Hematopoietic multipotent progenitor cell treated with erythropoietin and hydrocortisone succinate and interleukin-3 and kit ligand, for 15 days (in vitro differentiated cells): ENCODE results near the gene ARHGAP24.

Source experiments
- DNase-seq: peaks from one replicate; pipeline ENCODE4 v3.0.0-alpha.2; 2015; ENCODE audit warnings: low spot score

The ARHGAP24 gene

GRCh38 chr4:85697854-85698253 is 222.9 kb downstream of the ARHGAP24 start:
- no peak for DNase-seq

- DNase-seq = no peak
Measured at GRCh38 chr4:85700362-85700761, 225.4 kb downstream of the ARHGAP24 start.

GRCh38 chr4:85701861-85702321 is 226.9 kb downstream of the ARHGAP24 start:
- DNase-seq = no peak

- no peak for DNase-seq
Measured at GRCh38 chr4:85703096-85703495, 228.1 kb downstream of the ARHGAP24 start.

GRCh38 chr4:85707611-85708010 is 232.7 kb downstream of the ARHGAP24 start:
- no peak for DNase-seq

GRCh38 chr4:85708468-85708867 is 233.5 kb downstream of the ARHGAP24 start:
- DNase-seq = no peak

- no peak for DNase-seq
Measured at GRCh38 chr4:85713005-85713404, 238.1 kb downstream of the ARHGAP24 start.

- DNase-seq = no peak
Measured at GRCh38 chr4:85715991-85716737, 241.2 kb downstream of the ARHGAP24 start.

GRCh38 chr4:85717351-85717750 is 242.4 kb downstream of the ARHGAP24 start:
- no peak for DNase-seq

GRCh38 chr4:85717847-85718246 is 242.9 kb downstream of the ARHGAP24 start:
- DNase-seq = no peak

GRCh38 chr4:85720735-85721134 is 245.8 kb downstream of the ARHGAP24 start:
- DNase-seq = no peak

GRCh38 chr4:85722401-85722800 is 247.5 kb downstream of the ARHGAP24 start:
- DNase-seq = no peak

GRCh38 chr4:85722807-85723206 is 247.9 kb downstream of the ARHGAP24 start:
- no peak for DNase-seq

- no peak for DNase-seq
Measured at GRCh38 chr4:85724791-85725563, 250.0 kb downstream of the ARHGAP24 start.

GRCh38 chr4:85725721-85726170 is 250.8 kb downstream of the ARHGAP24 start:
- no peak for DNase-seq

- DNase-seq = no peak
Measured at GRCh38 chr4:85726555-85726954, 251.6 kb downstream of the ARHGAP24 start.

GRCh38 chr4:85728464-85728863 is 253.5 kb downstream of the ARHGAP24 start:
- no peak for DNase-seq

GRCh38 chr4:85732124-85732523 is 257.2 kb downstream of the ARHGAP24 start:
- no peak for DNase-seq

- no peak for DNase-seq
Measured at GRCh38 chr4:85733798-85734197, 258.8 kb downstream of the ARHGAP24 start.

- no peak for DNase-seq
Measured at GRCh38 chr4:85734424-85734831, 259.5 kb downstream of the ARHGAP24 start.

- no peak for DNase-seq
Measured at GRCh38 chr4:85736571-85736970, 261.6 kb downstream of the ARHGAP24 start.

GRCh38 chr4:85737254-85737653 is 262.3 kb downstream of the ARHGAP24 start:
- DNase-seq = no peak

GRCh38 chr4:85738721-85739120 is 263.8 kb downstream of the ARHGAP24 start:
- DNase-seq = no peak
